Chondrocyte (in vitro differentiated cells): ENCODE results near the gene DSG3. TPM values are rescaled to one million over a fixed set of nuclear protein-coding genes. Genes with fewer than 3 reads are reported as not detected.

Source experiments
- DNase-seq: peaks from one replicate; pipeline ENCODE4 v3.0.0; 2021; ENCODE audit warnings: mixed read lengths, low spot score
- H3K27ac Mint-ChIP-seq: one replicate; pipeline ENCODE4 v1.8.0; 2021; ENCODE audit warnings: mild to moderate bottlenecking, moderate library complexity, mixed read lengths; ENCODE audit not compliant: unreplicated experiment
- H3K27me3 Mint-ChIP-seq: 2 replicates; pipeline ENCODE4 v1.8.0; 2021; ENCODE audit warnings: low read depth, mixed read lengths
- H3K36me3 Mint-ChIP-seq: 2 replicates; pipeline ENCODE4 v1.8.0; 2021; ENCODE audit warnings: low read depth, mixed read lengths
- H3K4me1 Mint-ChIP-seq: 2 replicates; pipeline ENCODE4 v1.8.0; 2021; ENCODE audit warnings: low read depth, mild to moderate bottlenecking, mixed read lengths
- H3K4me3 Mint-ChIP-seq: one replicate; pipeline ENCODE4 v1.8.0; 2021; ENCODE audit warnings: mild to moderate bottlenecking, moderate library complexity, mixed read lengths; ENCODE audit not compliant: unreplicated experiment
- H3K9me3 Mint-ChIP-seq: 2 replicates; pipeline ENCODE4 v1.8.0; 2021; ENCODE audit warnings: low read depth, mixed read lengths
- CTCF ChIP-seq: fragments of 200-600 bp; sonication (generic); IDR thresholded peaks from 2 replicates; pipeline ENCODE4 v1.5.0; 2021; ENCODE audit warnings: antibody characterized with exemption, mild to moderate bottlenecking, moderate library complexity
- total RNA-seq: library from RNA; stranded (reverse); gene quantifications from 3 replicates; pipeline ENCODE4 v1.2.1, GENCODE V29; 2021

DSG3 gene
- total RNA-seq, 1 donor from 2014 or later: not detected

DNA sequence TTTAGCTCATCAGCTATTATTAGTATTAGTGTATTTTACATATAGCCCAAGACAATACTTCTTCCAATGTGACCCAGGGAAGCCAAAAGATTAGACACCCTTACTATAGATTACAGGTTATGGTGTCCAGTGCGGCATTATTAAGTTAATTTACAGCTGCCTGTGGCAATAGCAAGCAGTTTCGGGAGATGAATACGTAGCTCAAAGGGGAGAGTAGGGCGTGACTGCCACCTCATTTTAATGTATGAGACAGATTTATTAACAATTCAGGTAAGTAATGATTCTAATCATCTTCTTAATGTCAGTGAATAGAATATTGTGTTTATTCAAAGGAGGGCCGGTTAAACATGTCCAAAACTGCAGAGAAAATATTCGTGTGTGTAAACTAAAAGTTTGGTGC is 6.8 kb upstream of the DSG3 start:
- Mint-ChIP-seq H3K27ac (no peak overlapping the region), H3K4me1 (no peaks in the 10 kb centered on the region), H3K9me3 (no peaks in the 10 kb centered on the region), H3K27me3 (peaks cover 29% of the 10 kb centered on the region), H3K36me3 (no peaks in the 10 kb centered on the region), H3K4me3 (no peak overlapping the region)
- TF ChIP-seq CTCF: no peak
- no peak for DNase-seq

- TF ChIP-seq CTCF: no peak
- no peaks in the 10 kb centered on the region for H3K4me1 Mint-ChIP-seq
- H3K27me3 Mint-ChIP-seq: peaks cover 29% of the 10 kb centered on the region
- no peak for DNase-seq
- no peaks in the 10 kb centered on the region for H3K36me3 Mint-ChIP-seq
- no peaks in the 10 kb centered on the region for H3K9me3 Mint-ChIP-seq
- H3K4me3 Mint-ChIP-seq: no peak overlapping the region
- H3K27ac Mint-ChIP-seq: no peak overlapping the region
Observed at GRCh38 chr18:31441493-31441892, 6.0 kb upstream of the DSG3 start.

DNA sequence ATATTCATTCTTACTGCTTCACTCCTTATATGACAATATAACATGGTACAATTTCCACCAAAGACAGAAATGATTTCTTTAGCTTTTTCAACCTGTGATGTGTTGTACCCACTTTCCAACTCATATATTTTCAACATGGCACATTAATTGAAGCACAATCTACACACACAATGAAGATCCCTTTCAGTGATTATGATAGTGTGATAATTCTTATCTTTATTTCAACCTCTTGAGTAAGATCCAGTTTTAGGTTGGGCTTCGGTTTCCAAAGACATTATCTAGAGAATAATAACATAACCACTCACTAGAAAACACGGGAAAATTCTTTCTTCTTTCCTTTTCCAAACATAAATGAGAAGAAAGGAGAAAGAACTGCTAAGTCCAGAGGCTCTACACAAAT is 3.4 kb upstream of the DSG3 start:
- TF ChIP-seq CTCF: no peak

GRCh38 chr18:31445908-31446307 is 1.6 kb upstream of the DSG3 start:
- no peak overlapping the region for H3K27ac Mint-ChIP-seq

More for the DNA sequence above, 3.4 kb upstream of the DSG3 start:
- Mint-ChIP-seq H3K36me3 (no peaks in the 10 kb centered on the region), H3K27me3 (peaks cover 20% of the 10 kb centered on the region), H3K9me3 (no peaks in the 10 kb centered on the region), H3K4me3 (no peak overlapping the region), H3K27ac (no peak overlapping the region), H3K4me1 (no peaks in the 10 kb centered on the region)
- no peak for DNase-seq

DNA sequence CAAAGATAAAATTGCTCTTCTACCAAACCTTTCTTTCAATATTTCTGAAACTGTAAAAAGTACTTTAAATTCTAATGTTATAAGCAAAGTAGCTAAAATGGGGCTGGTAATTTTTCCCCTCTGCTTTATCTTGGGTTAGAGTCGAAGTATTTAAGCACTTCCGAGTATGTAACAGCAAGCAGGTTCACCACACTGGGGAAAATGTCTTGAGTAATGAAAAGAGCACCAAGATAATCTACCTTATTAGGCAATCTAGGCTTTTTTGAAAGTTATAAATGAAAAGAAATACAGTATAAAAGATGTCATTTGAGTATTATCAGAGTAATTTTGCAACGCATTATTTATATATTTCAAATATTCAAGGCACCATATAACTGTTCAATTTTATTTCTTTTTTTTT is 687 bp upstream of the DSG3 start:
- Mint-ChIP-seq H3K27me3 (peaks cover 12% of the 10 kb centered on the region), H3K27ac (no peak overlapping the region), H3K4me1 (no peaks in the 10 kb centered on the region), H3K36me3 (no peaks in the 10 kb centered on the region), H3K9me3 (no peaks in the 10 kb centered on the region), H3K4me3 (no peak overlapping the region)
- DNase-seq: no peak
- no peak for TF ChIP-seq CTCF

More at GRCh38 chr18:31445908-31446307, 1.6 kb upstream of the DSG3 start:
- Mint-ChIP-seq H3K4me1 (no peaks in the 10 kb centered on the region), H3K27me3 (peaks cover 18% of the 10 kb centered on the region), H3K4me3 (no peak overlapping the region), H3K36me3 (no peaks in the 10 kb centered on the region), H3K9me3 (no peaks in the 10 kb centered on the region)
- TF ChIP-seq CTCF: no peak
- DNase-seq: no peak
